ENCODE data around the gene ATP6V0A4.

DNA sequence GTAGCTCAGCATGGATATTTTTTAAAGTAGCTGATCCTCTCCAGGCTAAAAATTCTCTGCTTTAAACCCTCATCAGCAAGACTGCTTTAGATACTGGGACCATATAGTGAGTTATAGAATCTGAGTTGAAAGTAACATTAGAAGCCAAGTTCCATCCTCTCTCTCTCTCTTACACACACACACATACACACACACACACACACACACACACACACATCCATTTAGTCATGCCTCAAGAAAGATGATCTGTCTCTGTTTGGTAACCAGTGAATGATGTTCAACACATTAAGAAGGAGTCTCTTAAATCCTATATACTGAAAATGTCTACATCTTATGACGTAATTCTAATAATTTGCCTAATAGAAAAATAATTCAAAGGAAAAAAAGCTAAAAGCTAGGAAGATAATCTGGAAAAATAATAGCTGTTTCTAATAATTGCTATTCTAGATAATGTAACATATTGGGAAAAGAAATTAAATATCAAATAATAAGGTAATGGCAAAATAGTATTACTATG, 16.9 kb upstream of the ATP6V0A4 start:
- TF ChIP-seq SUZ12 (IDR thresholded peaks at IDR 0.05) (no peak), ARNT (IDR thresholded peaks at IDR 0.05) (no peak), FOXM1 (IDR thresholded peaks at IDR 0.05; ENCODE audit: borderline replicate concordance) (no peak), CTBP1 (IDR thresholded peaks at IDR 0.05; ENCODE audit: borderline replicate concordance) (no peak), SP1 (IDR thresholded peaks at IDR 0.05) (no peak), BHLHE40 (IDR thresholded peaks at IDR 0.05; ENCODE audit: borderline replicate concordance) (no peak), ELF4 (IDR thresholded peaks at IDR 0.05) (no peak), FOXK2 (IDR thresholded peaks at IDR 0.05) (no peak), ZNF384 (IDR thresholded peaks at IDR 0.05) (no peak), LEF1 (IDR thresholded peaks at IDR 0.05; ENCODE audit: borderline replicate concordance) (no peak), HDGF (IDR thresholded peaks at IDR 0.05; ENCODE audit: borderline replicate concordance) (no peak), NFRKB (IDR thresholded peaks at IDR 0.05) (no peak), TARDBP (IDR thresholded peaks at IDR 0.05) (no peak)
- TF ChIP-seq, protein P1, sequence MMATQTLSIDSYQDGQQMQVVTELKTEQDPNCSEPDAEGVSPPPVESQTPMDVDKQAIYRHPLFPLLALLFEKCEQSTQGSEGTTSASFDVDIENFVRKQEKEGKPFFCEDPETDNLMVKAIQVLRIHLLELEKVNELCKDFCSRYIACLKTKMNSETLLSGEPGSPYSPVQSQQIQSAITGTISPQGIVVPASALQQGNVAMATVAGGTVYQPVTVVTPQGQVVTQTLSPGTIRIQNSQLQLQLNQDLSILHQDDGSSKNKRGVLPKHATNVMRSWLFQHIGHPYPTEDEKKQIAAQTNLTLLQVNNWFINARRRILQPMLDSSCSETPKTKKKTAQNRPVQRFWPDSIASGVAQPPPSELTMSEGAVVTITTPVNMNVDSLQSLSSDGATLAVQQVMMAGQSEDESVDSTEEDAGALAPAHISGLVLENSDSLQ (IDR thresholded peaks at IDR 0.05), result no peak
